GM13976 (cell line): ENCODE measurements around the gene DDR2.

ENCODE experiments used
- DNase-seq: peaks from one replicate; pipeline ENCODE4 v3.0.0; 2012; ENCODE audit warnings: low spot score
- CTCF ChIP-seq: IDR thresholded peaks from 2 replicates; pipeline ENCODE4 v1.5.1; 2012; ENCODE audit warnings: borderline replicate concordance, mild to moderate bottlenecking; ENCODE audit not compliant: insufficient read depth; ENCODE audit errors: extremely low read depth, missing control alignments, control extremely low read depth
- in situ Hi-C: fragments of 300-500 bp; cut with MboI; formaldehyde crosslinking; loops from one replicate; pipeline ENCODE4 v1.12.0; 2022; ENCODE audit warnings: low sequenced_read_pairs, mixed read lengths, inconsistent platforms; ENCODE audit not compliant: unreplicated experiment

DDR2 gene

GRCh38 chr1:162756523-162756922 is 124.3 kb downstream of the DDR2 start:
- TF ChIP-seq CTCF = no peak
- in situ Hi-C loops = no loop called here
- no peak for DNase-seq

GRCh38 chr1:162757476-162757875 is 125.2 kb downstream of the DDR2 start:
- in situ Hi-C loops = no loop called here
- TF ChIP-seq CTCF = no peak
- DNase-seq = no peak

- TF ChIP-seq CTCF = no peak
- in situ Hi-C loops = no loop called here
- no peak for DNase-seq
Observed at GRCh38 chr1:162765788-162766187, 133.5 kb downstream of the DDR2 start.

GRCh38 chr1:162772571-162773154 is 140.4 kb downstream of the DDR2 start:
- no peak for DNase-seq
- in situ Hi-C loops = no loop called here
- no peak for TF ChIP-seq CTCF

GRCh38 chr1:162774007-162774406 is 141.7 kb downstream of the DDR2 start:
- no peak for DNase-seq
- in situ Hi-C loops = no loop called here
- no peak for TF ChIP-seq CTCF

- TF ChIP-seq CTCF = no peak
- in situ Hi-C loops = loop anchor here (25.0 kb wide), 1 partner anchor 167 kb away; no protein-coding TSS in a partner anchor
- DNase-seq = no peak
Observed at GRCh38 chr1:162779043-162779442, 146.8 kb downstream of the DDR2 start.
